Astrocyte (in vitro differentiated cells and primary cell): Measurements from ENCODE around the gene CFAP58. TPM values are rescaled to one million over a fixed set of nuclear protein-coding genes. Genes with fewer than 3 reads are reported as not detected.

Source experiments
- DNase-seq: peaks from one replicate; pipeline ENCODE4 v3.0.0-alpha.2; 2010; ENCODE audit warnings: low read depth
- FAIRE-seq: peaks from 2 replicates; lab custom pipeline; 2011; peaks lifted over from hg19 to GRCh38; lab: Jason Lieb, UNC
- H2AFZ ChIP-seq: 2 replicates; pipeline ENCODE4 v1.6.0; 2012; ENCODE audit warnings: low read depth, low read length, inconsistent platforms
- H3K27ac ChIP-seq: 2 replicates; pipeline ENCODE4 v1.5.1; 2011; ENCODE audit warnings: low read depth, low read length, inconsistent platforms
- H3K27me3 ChIP-seq: 2 replicates; pipeline ENCODE4 v1.6.0; 2011; ENCODE audit warnings: low read length, inconsistent platforms; ENCODE audit not compliant: insufficient read depth
- H3K36me3 ChIP-seq: 2 replicates; pipeline ENCODE4 v1.5.1; 2011; ENCODE audit warnings: low read length, inconsistent platforms; ENCODE audit not compliant: insufficient read depth
- H3K4me1 ChIP-seq: 2 replicates; pipeline ENCODE4 v1.5.1; 2011; ENCODE audit warnings: low read length, inconsistent platforms; ENCODE audit not compliant: insufficient read depth
- H3K4me2 ChIP-seq: 2 replicates; pipeline ENCODE4 v1.6.0; 2012; ENCODE audit warnings: low read length, inconsistent platforms
- H3K4me3 ChIP-seq: 2 replicates; pipeline ENCODE4 v1.5.1; 2011; ENCODE audit warnings: low read depth, mild to moderate bottlenecking, low read length, inconsistent platforms; ENCODE audit not compliant: insufficient read depth
- H3K79me2 ChIP-seq: 2 replicates; pipeline ENCODE4 v1.6.0; 2012; ENCODE audit warnings: mild to moderate bottlenecking, low read length, inconsistent platforms; ENCODE audit not compliant: insufficient read depth
- H3K9ac ChIP-seq: 2 replicates; pipeline ENCODE4 v1.6.0; 2012; ENCODE audit warnings: mild to moderate bottlenecking, low read length, inconsistent platforms
- H3K9me3 ChIP-seq: 2 replicates; pipeline ENCODE4 v1.5.1; 2012; ENCODE audit warnings: low read depth, mild to moderate bottlenecking, low read length, inconsistent platforms; ENCODE audit not compliant: insufficient read depth
- H4K20me1 ChIP-seq: 2 replicates; pipeline ENCODE4 v1.6.0; 2012; ENCODE audit warnings: low read length, inconsistent platforms; ENCODE audit not compliant: insufficient read depth
- H3K27ac Mint-ChIP-seq: one replicate; pipeline ENCODE4 v1.8.0; 2021; ENCODE audit warnings: mild to moderate bottlenecking, mixed read lengths; ENCODE audit not compliant: unreplicated experiment
- H3K27me3 Mint-ChIP-seq: one replicate; pipeline ENCODE4 v1.8.0; 2021; ENCODE audit warnings: low read depth, mixed read lengths; ENCODE audit not compliant: unreplicated experiment
- H3K36me3 Mint-ChIP-seq: one replicate; pipeline ENCODE4 v1.8.0; 2021; ENCODE audit warnings: low read depth, mixed read lengths; ENCODE audit not compliant: unreplicated experiment
- H3K4me1 Mint-ChIP-seq: one replicate; pipeline ENCODE4 v1.8.0; 2021; ENCODE audit warnings: low read depth, mixed read lengths; ENCODE audit not compliant: unreplicated experiment
- H3K4me3 Mint-ChIP-seq: one replicate; pipeline ENCODE4 v1.8.0; 2021; ENCODE audit warnings: mild to moderate bottlenecking, moderate library complexity, mixed read lengths; ENCODE audit not compliant: unreplicated experiment
- H3K9me3 Mint-ChIP-seq: one replicate; pipeline ENCODE4 v1.8.0; 2021; ENCODE audit warnings: mild to moderate bottlenecking, mixed read lengths; ENCODE audit not compliant: unreplicated experiment
- EZH2 ChIP-seq: IDR thresholded peaks from 2 replicates; pipeline ENCODE4 v1.6.1; 2012; ENCODE audit warnings: mild to moderate bottlenecking, low read length, inconsistent platforms; ENCODE audit not compliant: insufficient read depth
- total RNA-seq: library from RNA; stranded (reverse); gene quantifications from 2 replicates; pipeline ENCODE4 v1.2.1, GENCODE V29; 2021
- TF ChIP-seq, protein P1 (sequence below): IDR thresholded peaks from 2 replicates; pipeline ENCODE4 v1.5.1; 2011; ENCODE audit warnings: low read depth, mild to moderate bottlenecking, inconsistent platforms, low read length, moderate library complexity; ENCODE audit not compliant: insufficient read depth

The CFAP58 gene
- total RNA-seq, 1 donor from 2014 or later = 0.86 TPM

DNA sequence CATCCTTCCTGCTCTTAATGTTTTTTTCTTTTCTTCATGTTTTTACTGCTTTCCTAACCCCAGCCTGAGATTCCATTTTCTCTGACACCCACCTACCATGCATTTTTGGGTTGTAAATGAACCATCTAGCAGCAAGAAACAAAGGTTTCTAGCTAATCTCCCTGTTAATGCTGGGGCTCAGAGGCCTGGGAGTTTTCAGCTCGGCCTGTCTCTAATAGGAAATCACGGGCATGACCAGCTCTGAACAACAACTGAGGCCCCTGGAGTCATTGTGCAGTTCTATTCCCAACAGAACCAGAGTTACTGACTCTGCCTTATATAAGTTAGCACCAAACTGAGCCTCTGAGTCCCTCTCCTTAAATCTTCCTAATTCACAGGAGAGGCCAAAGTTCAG is 134.8 kb downstream of the CFAP58 start:
- Mint-ChIP-seq H3K9me3 (peaks cover 5% of the 10 kb centered on the region), H3K27ac (no peak overlapping the region), H3K4me1 (peaks cover 3% of the 10 kb centered on the region), H3K4me3 (no peak overlapping the region), H3K27me3 (peaks cover 9% of the 10 kb centered on the region), H3K36me3 (no peaks in the 10 kb centered on the region)
- Histone ChIP-seq H3K27ac (no peak overlapping the region), H3K4me1 (no peaks in the 10 kb centered on the region), H4K20me1 (no peaks in the 10 kb centered on the region), H3K79me2 (no peaks in the 10 kb centered on the region), H3K36me3 (no peaks in the 10 kb centered on the region), H3K9me3 (no peaks in the 10 kb centered on the region), H3K9ac (no peak overlapping the region), H3K4me2 (no peak overlapping the region), H3K4me3 (no peak overlapping the region), H3K27me3 (peaks cover 3% of the 10 kb centered on the region), H2AFZ (no peak overlapping the region)
- FAIRE-seq (no peak), DNase-seq (no peak)
- TF ChIP-seq EZH2 = no peak
- TF ChIP-seq, protein P1, sequence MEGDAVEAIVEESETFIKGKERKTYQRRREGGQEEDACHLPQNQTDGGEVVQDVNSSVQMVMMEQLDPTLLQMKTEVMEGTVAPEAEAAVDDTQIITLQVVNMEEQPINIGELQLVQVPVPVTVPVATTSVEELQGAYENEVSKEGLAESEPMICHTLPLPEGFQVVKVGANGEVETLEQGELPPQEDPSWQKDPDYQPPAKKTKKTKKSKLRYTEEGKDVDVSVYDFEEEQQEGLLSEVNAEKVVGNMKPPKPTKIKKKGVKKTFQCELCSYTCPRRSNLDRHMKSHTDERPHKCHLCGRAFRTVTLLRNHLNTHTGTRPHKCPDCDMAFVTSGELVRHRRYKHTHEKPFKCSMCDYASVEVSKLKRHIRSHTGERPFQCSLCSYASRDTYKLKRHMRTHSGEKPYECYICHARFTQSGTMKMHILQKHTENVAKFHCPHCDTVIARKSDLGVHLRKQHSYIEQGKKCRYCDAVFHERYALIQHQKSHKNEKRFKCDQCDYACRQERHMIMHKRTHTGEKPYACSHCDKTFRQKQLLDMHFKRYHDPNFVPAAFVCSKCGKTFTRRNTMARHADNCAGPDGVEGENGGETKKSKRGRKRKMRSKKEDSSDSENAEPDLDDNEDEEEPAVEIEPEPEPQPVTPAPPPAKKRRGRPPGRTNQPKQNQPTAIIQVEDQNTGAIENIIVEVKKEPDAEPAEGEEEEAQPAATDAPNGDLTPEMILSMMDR = no peak

DNA sequence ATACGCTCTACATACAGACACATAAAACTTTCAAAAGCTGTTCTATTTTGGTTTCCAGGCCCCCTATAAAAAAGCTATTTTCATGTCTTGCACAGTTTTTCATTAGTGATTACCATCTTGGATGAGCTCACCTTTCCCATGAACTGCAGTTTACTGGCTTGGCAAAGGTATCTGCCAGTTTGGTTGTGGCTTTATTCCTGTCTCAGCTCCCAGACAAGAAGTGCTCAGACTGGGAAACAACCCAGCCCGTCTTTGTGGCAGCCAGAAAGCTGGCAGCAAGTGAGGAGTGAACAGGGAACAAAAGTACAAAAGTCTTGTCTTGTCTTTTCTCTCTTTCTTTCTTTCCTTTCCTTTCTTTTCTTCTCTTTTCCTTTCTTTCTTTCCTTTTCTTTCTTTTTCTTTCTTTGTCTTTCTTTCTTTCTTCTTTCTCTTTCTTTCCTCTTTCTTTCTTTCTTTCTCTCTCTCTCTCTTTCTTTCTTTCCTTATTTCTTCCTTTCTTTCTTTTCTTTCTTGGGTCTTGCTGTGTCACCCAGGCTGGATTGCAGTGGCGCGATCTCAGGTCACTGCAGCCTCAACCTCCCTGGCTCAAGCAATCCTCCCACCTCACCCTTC is 138.8 kb downstream of the CFAP58 start:
- Histone ChIP-seq H4K20me1 (no peaks in the 10 kb centered on the region), H3K4me3 (no peak overlapping the region), H3K27ac (no peak overlapping the region), H3K79me2 (no peaks in the 10 kb centered on the region), H2AFZ (no peak overlapping the region), H3K4me2 (no peak overlapping the region), H3K9ac (no peak overlapping the region), H3K27me3 (no peaks in the 10 kb centered on the region), H3K4me1 (no peaks in the 10 kb centered on the region), H3K36me3 (no peaks in the 10 kb centered on the region), H3K9me3 (no peaks in the 10 kb centered on the region)
- H3K4me3 Mint-ChIP-seq = no peak overlapping the region
- DNase-seq (peak; percentile 30), FAIRE-seq (no peak)
- H3K27ac Mint-ChIP-seq = no peak overlapping the region
- H3K27me3 Mint-ChIP-seq = peaks cover 1% of the 10 kb centered on the region
- H3K9me3 Mint-ChIP-seq = peaks cover 2% of the 10 kb centered on the region
- TF ChIP-seq, protein P1 = no peak
- no peak for TF ChIP-seq EZH2
- H3K4me1 Mint-ChIP-seq = peaks cover 3% of the 10 kb centered on the region
- no peaks in the 10 kb centered on the region for H3K36me3 Mint-ChIP-seq

DNA sequence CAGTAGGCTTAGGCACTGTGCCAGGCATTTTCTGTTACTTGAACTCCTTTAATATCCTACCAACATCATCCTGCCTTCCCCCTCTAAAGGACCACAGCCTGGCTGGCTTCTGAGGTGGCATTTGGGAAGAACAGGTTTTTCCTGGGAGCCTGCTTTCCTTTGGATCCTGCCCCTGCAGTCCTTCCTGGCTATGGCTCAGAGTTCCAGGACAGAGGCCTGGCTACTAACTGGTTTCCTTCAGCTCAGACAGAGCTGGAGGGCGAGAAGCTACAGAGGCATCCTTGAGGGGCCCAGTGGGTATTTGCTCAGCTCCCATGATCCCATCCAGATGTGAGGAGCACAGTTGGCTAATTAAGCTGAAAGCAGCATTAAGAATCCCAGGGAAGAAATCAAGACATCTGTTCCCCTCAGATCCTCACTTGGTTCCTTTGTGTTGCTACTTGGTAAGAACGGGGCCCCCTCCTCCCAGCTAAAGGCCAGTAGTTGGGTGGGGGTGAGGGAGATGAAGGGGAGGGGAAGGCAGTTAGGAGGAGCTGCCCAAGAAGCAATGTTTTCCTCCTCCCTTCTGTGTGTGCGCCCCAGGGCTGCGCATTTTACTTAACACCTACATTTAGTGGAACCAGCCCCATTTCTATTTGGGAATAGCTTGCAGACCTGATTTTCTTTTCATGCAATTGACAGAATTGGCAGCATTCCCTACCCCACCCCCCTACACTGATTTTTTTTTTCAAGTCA is 144.9 kb downstream of the CFAP58 start:
- H3K27ac Mint-ChIP-seq = no peak overlapping the region
- Histone ChIP-seq H3K9ac (no peak overlapping the region), H3K9me3 (no peaks in the 10 kb centered on the region), H3K27ac (no peak overlapping the region), H2AFZ (no peak overlapping the region), H3K4me1 (no peaks in the 10 kb centered on the region), H3K4me3 (no peak overlapping the region), H3K4me2 (no peak overlapping the region), H3K36me3 (no peaks in the 10 kb centered on the region), H4K20me1 (no peaks in the 10 kb centered on the region), H3K79me2 (no peaks in the 10 kb centered on the region), H3K27me3 (peaks cover 2% of the 10 kb centered on the region)
- no peaks in the 10 kb centered on the region for H3K9me3 Mint-ChIP-seq
- DNase-seq = no peak
- peaks cover 10% of the 10 kb centered on the region for H3K27me3 Mint-ChIP-seq
- no peaks in the 10 kb centered on the region for H3K4me1 Mint-ChIP-seq
- FAIRE-seq = no peak
- no peak for TF ChIP-seq EZH2
- TF ChIP-seq, protein P1 = no peak
- H3K4me3 Mint-ChIP-seq = no peak overlapping the region
- H3K36me3 Mint-ChIP-seq = no peaks in the 10 kb centered on the region
